GM12878 (cell line): ENCODE results near the gene RICTOR. TPM values are rescaled to one million over a fixed set of nuclear protein-coding genes. Genes with fewer than 3 reads are reported as not detected.
"Not testable (repeated sequence)": the region's sequence is repeated elsewhere in the genome, so short reads cannot be mapped to it uniquely, and the experiment has no call there.

Source experiments
- ATAC-seq: fragments of 200-7000 bp; cut with Tn5 transposase; 3 replicates; pipeline ENCODE4 v1.9.1; 2020; ENCODE audit warnings: mild to moderate bottlenecking, moderate library complexity
- BruUV-seq: library from RNA; stranded (reverse); fragments of 400-500 nt; replicated peaks from 2 replicates; lab custom pipeline; 2021; lab: Mats Ljungman, UMichigan
- CTCF ChIA-PET: fragments of 300-600 bp; sonication (Branson Sonifier 250); formaldehyde crosslinking; extraction: SDS; loops from one replicate; lab custom pipeline; 2021; ENCODE audit warnings: inconsistent platforms; lab: Yijun Ruan, JAX
- POLR2A ChIA-PET: fragments of 350-600 bp; formaldehyde crosslinking; extraction: SDS; loops from one replicate; lab custom pipeline; 2021; ENCODE audit warnings: inconsistent platforms; lab: Charles Lee
- RAD21 ChIA-PET: fragments of 300-600 bp; sonication (Branson Sonifier 250); formaldehyde crosslinking; loops from one replicate; lab custom pipeline; 2023; ENCODE audit warnings: antibody characterized with exemption; ENCODE audit not compliant: unreplicated experiment; lab: Charles Lee
- SMC1A ChIA-PET: fragments of 300-600 bp; sonication (Branson Sonifier 250); formaldehyde crosslinking; loops from one replicate; lab custom pipeline; 2023; ENCODE audit not compliant: unreplicated experiment, uncharacterized antibody; lab: Charles Lee
- DNase-seq: peaks from one replicate; pipeline ENCODE4 v3.0.0-alpha.2; 2011; ENCODE audit warnings: low read depth, low spot score
- FAIRE-seq: peaks from 3 replicates; lab custom pipeline; 2011; peaks lifted over from hg19 to GRCh38; lab: Jason Lieb, UNC
- H2AFZ ChIP-seq: 2 replicates; pipeline ENCODE4 v1.6.0; 2011; ENCODE audit warnings: low read depth, low read length, control low read depth; ENCODE audit not compliant: control insufficient read depth
- H3K27ac ChIP-seq: 2 replicates; pipeline ENCODE4 v1.5.1; 2011; ENCODE audit warnings: control low read depth; ENCODE audit not compliant: control insufficient read depth, insufficient read depth
- H3K27me3 ChIP-seq, 2 experiments: replicated peaks in 1 of 2; 2 replicates each; pipeline versions ENCODE4 v1.6.0 to v1.6.1; 2011; ENCODE audit warnings: low read length in 1 of 2; ENCODE audit not compliant: control insufficient read depth in 2 of 2, insufficient read depth in 2 of 2
- H3K36me3 ChIP-seq, 2 experiments: 2 replicates each; pipeline ENCODE4 v1.5.1; 2011; ENCODE audit warnings: low read length in 1 of 2; ENCODE audit not compliant: control insufficient read depth in 2 of 2, insufficient read depth in 2 of 2
- H3K4me1 ChIP-seq: 2 replicates; pipeline ENCODE4 v1.6.1; 2011; ENCODE audit warnings: mild to moderate bottlenecking, low read length, moderate library complexity, mixed read lengths; ENCODE audit not compliant: control insufficient read depth, insufficient read depth
- H3K4me2 ChIP-seq: 2 replicates; pipeline ENCODE4 v1.6.0; 2011; ENCODE audit warnings: control low read depth; ENCODE audit not compliant: control insufficient read depth, insufficient read depth
- H3K4me3 ChIP-seq: fragments of 200-600 bp; sonication (generic); 2 replicates; pipeline ENCODE4 v1.5.1; 2016
- H3K79me2 ChIP-seq: 2 replicates; pipeline ENCODE4 v1.6.0; 2011; ENCODE audit warnings: low read length; ENCODE audit not compliant: control insufficient read depth, insufficient read depth
- H3K9ac ChIP-seq: 2 replicates; pipeline ENCODE4 v1.8.0; 2011; ENCODE audit warnings: low read length, control low read depth, mixed read lengths; ENCODE audit not compliant: control insufficient read depth, insufficient read depth
- H3K9me3 ChIP-seq: replicated peaks from 3 replicates; pipeline ENCODE4 v1.5.1; 2011; ENCODE audit warnings: mild to moderate bottlenecking, low read length; ENCODE audit not compliant: control insufficient read depth, insufficient read depth
- H4K20me1 ChIP-seq: 2 replicates; pipeline ENCODE4 v1.6.0; 2011; ENCODE audit not compliant: control insufficient read depth, insufficient read depth
- NFXL1 ChIP-seq: fragments of 450-650 bp; IDR thresholded peaks from 2 replicates; pipeline ENCODE4 v1.6.1; 2017; ENCODE audit warnings: antibody characterized with exemption, mild to moderate bottlenecking, borderline replicate concordance
- WGBS: methylation state at CpG from one replicate; pipeline ENCODE4 v1.1.6; 2016; ENCODE audit warnings: low lambda C conversion rate; ENCODE audit not compliant: insufficient replicate concordance, insufficient coverage; ENCODE audit errors: missing lambda C conversion rate; 5-methylcytosine and 5-hydroxymethylcytosine counted together
- in situ Hi-C: fragments of 300-500 bp; cut with MboI; formaldehyde crosslinking; loops from 9 replicates; pipeline ENCODE4 v1.14.3; 2018; ENCODE audit warnings: mixed read lengths
- intact Hi-C: fragments of 100-400 bp; cut with micrococcal nuclease; formaldehyde crosslinking; loops from one replicate; pipeline ENCODE4 v1.14.2; 2022; ENCODE audit not compliant: unreplicated experiment
- polyA plus RNA-seq, 11 experiments: library from polyadenylated mRNA; depleted of rRNA in 4 of 11; unstranded in 6 of 11; stranded (reverse) in 5 of 11; fragments of >200 nt; fragmentation: Nextera tagmentation in 4 of 11; fragmentation: Illumina TruSeq in 1 of 11; extraction: Ambion mirVana in 4 of 11; extraction: Trizol in 1 of 11; gene quantifications; 1 replicate in 1 of 11; 2 replicates in 10 of 11; pipeline versions ENCODE4 v1.2.1 to v1.2.3, GENCODE V29; 2011 to 2016; ENCODE audit warnings: inconsistent platforms in 2 of 11, missing spikeins in 2 of 11, low read depth in 1 of 11
- total RNA-seq, 4 experiments: library from RNA; depleted of rRNA in 3 of 4; stranded (reverse); fragments of >200 nt in 3 of 4; fragmentation: Illumina TruSeq in 1 of 4; extraction: Trizol in 1 of 4; gene quantifications; 2 replicates each; pipeline versions ENCODE4 v1.2.1 to v1.2.3, GENCODE V29; 2013 to 2021

The RICTOR gene
- total and polyA plus RNA-seq, 10 of the 15 experiments (the other 5 are each of a cell fraction or from before 2014, with no cell fraction given) = 2.7 to 23.0 (median 6.9) TPM

DNA sequence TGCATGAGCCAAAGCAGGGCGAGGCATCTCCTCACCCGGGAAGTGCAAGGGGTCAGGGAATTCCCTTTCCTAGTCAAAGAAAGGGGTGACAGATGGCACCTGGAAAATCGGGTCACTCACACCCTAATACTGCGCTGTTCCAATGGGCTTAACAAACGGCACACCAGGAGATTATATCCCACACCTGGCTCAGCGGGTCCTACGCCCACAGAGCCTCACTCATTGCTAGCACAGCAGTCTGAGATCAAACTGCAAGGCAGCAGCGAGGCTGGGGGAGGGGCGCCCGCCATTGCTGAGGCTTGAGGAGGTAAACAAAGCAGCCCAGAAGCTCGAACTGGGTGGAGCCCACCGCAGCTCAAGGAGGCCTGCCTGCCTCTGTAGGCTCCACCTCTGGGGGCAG, 39.7 kb downstream of the RICTOR start:
- H3K9me3 ChIP-seq, ATAC-seq, intact Hi-C loops, H3K79me2 ChIP-seq, FAIRE-seq, H3K9ac ChIP-seq, H4K20me1 ChIP-seq, CTCF ChIA-PET, H3K4me2 ChIP-seq, H3K27me3 ChIP-seq, H3K4me1 ChIP-seq, H3K4me3 ChIP-seq, SMC1A ChIA-PET, RAD21 ChIA-PET, H3K36me3 ChIP-seq, DNase-seq, BruUV-seq, H2AFZ ChIP-seq, in situ Hi-C loops, H3K27ac ChIP-seq, POLR2A ChIA-PET: not testable (repeated sequence)
- WGBS = 100% methylated on average over 12 of the region's 12 CpGs

DNA sequence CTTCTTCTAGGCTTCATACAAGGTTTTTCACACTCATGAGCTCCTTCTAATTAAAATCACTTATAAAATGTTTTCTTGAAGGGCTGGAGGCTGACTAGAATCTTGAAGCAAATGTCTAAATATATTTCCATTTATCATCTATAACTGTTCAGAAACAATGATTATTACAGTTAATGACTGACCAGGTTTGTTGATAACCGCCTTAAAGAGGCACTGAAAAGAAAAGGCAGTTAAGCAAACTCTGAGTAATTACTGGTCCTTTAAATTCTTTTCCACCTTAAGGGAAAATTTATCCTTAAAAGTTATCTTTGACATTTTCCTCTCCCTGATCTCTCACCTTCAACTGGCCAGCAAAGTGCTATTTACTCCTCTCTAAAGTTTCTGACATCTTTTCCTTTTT, 43.2 kb downstream of the RICTOR start:
- TF ChIP-seq NFXL1 = no peak
- TF ChIP-seq, all 136 proteins: peak for 0
- Histone ChIP-seq H3K4me3 (no peak overlapping the region), H4K20me1 (no peaks in the 10 kb centered on the region), H3K9me3 (peaks cover 6% of the 10 kb centered on the region), H3K36me3 (no peaks in the 10 kb centered on the region), H3K27me3 (no peaks in the 10 kb centered on the region), H3K9ac (no peak overlapping the region), H3K27ac (no peak overlapping the region), H2AFZ (no peak overlapping the region), H3K4me1 (no peaks in the 10 kb centered on the region), H3K79me2 (no peaks in the 10 kb centered on the region; the same call in none of the 2 replicates), H3K4me2 (no peak overlapping the region)
- BruUV-seq = no TSS peak
- ATAC-seq (no peak), DNase-seq (no peak), FAIRE-seq (no peak)
- ChIA-PET RAD21 (no interaction called here), SMC1A (interaction anchor here (0.6 kb wide), 1 partner anchor 10 kb away, joined by 3 read pairs; no protein-coding TSS in a partner anchor), POLR2A (no interaction called here), CTCF (no interaction called here)
- intact Hi-C loops (no loop called here), in situ Hi-C loops (no loop called here)
- WGBS = 100% methylated on average over 1 of the region's 1 CpG
